SK-N-SH treated with all-trans-retinoic acid at 6 μM for 48 hours (cell line): ENCODE data around the gene GREM1.

ENCODE experiments used
- ESRRG ChIP-seq: fragments of 250-450 bp; sonication (Bioruptor Pico); IDR thresholded peaks from 2 replicates; pipeline ENCODE4 v1.6.1; 2021; ENCODE audit warnings: mild to moderate bottlenecking
- ISL1 ChIP-seq: fragments of 250-450 bp; sonication (Bioruptor Pico); IDR thresholded peaks from 2 replicates; pipeline ENCODE4 v2.1.2; 2022; ENCODE audit warnings: mild to moderate bottlenecking, moderate library complexity
- RARB ChIP-seq: fragments of 250-450 bp; sonication (Bioruptor Pico); IDR thresholded peaks from 2 replicates; pipeline ENCODE4 v1.8.0; 2021; ENCODE audit warnings: mild to moderate bottlenecking, moderate library complexity
- TOX ChIP-seq: fragments of 250-450 bp; sonication (Bioruptor Pico); IDR thresholded peaks from 2 replicates; pipeline ENCODE4 v1.8.0; 2021; ENCODE audit warnings: mild to moderate bottlenecking, moderate library complexity, borderline replicate concordance
- ZFP3 ChIP-seq: fragments of 250-450 bp; sonication (Bioruptor Pico); IDR thresholded peaks from 2 replicates; pipeline ENCODE4 v1.5.0; 2020; ENCODE audit warnings: mild to moderate bottlenecking, moderate library complexity
- ZFP30 ChIP-seq: fragments of 450-650 bp; formaldehyde crosslinking; IDR thresholded peaks from 2 replicates; pipeline ENCODE4 v1.5.0; 2022; ENCODE audit warnings: mild to moderate bottlenecking, moderate library complexity
- ZNF8 ChIP-seq: fragments of 450-650 bp; formaldehyde crosslinking; IDR thresholded peaks from 2 replicates; pipeline ENCODE4 v1.5.0; 2020; ENCODE audit warnings: mild to moderate bottlenecking, moderate library complexity
- TF ChIP-seq, protein P1 (sequence below): fragments of 250-450 bp; sonication (Bioruptor Pico); IDR thresholded peaks from 2 replicates; pipeline ENCODE4 v1.8.0; 2021; ENCODE audit warnings: low read depth, mild to moderate bottlenecking, moderate library complexity, borderline replicate concordance
- TF ChIP-seq, protein P2 (sequence below): fragments of 250-450 bp; sonication (Bioruptor Pico); IDR thresholded peaks from 2 replicates; pipeline ENCODE4 v1.8.0; 2020; ENCODE audit warnings: mild to moderate bottlenecking, moderate library complexity, borderline replicate concordance

DNA sequence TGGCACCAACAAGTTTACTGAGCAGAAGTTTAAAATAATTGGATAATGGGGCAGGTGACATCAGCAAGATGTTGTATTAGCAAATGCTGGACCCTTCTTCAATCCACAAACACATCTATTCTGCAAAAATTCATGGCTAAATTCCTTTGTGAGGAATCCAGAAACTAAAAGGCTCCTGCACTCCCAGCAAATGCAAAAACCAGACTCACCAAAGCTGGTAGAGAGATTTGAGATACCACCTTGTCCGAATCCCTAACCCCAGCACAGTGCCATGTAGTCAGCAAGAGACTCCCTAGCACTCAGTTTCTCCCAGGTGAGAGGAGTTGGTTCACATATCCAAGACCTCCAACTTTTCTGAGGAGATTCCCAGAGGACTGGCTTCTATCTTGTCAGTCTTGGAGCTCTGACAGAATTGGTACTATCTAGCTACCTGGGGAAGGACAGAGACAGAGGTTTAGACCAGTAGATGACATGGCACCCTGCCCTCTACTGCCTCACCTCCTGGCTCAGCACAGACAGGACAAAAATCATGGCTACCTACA lies 21.8 kb downstream of the GREM1 start:
- TF ChIP-seq, protein P1, sequence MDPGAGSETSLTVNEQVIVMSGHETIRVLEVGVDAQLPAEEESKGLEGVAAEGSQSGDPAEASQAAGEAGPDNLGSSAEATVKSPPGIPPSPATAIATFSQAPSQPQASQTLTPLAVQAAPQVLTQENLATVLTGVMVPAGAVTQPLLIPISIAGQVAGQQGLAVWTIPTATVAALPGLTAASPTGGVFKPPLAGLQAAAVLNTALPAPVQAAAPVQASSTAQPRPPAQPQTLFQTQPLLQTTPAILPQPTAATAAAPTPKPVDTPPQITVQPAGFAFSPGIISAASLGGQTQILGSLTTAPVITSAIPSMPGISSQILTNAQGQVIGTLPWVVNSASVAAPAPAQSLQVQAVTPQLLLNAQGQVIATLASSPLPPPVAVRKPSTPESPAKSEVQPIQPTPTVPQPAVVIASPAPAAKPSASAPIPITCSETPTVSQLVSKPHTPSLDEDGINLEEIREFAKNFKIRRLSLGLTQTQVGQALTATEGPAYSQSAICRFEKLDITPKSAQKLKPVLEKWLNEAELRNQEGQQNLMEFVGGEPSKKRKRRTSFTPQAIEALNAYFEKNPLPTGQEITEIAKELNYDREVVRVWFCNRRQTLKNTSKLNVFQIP: no peak
- TF ChIP-seq ISL1 (no peak), RARB (CRISPR knock-in tag) (no peak), ZFP3 (CRISPR knock-in tag) (no peak), ESRRG (CRISPR knock-in tag) (no peak), ZFP30 (CRISPR knock-in tag) (no peak), ZNF8 (no peak), TOX (CRISPR knock-in tag) (no peak)
- TF ChIP-seq, protein P2, sequence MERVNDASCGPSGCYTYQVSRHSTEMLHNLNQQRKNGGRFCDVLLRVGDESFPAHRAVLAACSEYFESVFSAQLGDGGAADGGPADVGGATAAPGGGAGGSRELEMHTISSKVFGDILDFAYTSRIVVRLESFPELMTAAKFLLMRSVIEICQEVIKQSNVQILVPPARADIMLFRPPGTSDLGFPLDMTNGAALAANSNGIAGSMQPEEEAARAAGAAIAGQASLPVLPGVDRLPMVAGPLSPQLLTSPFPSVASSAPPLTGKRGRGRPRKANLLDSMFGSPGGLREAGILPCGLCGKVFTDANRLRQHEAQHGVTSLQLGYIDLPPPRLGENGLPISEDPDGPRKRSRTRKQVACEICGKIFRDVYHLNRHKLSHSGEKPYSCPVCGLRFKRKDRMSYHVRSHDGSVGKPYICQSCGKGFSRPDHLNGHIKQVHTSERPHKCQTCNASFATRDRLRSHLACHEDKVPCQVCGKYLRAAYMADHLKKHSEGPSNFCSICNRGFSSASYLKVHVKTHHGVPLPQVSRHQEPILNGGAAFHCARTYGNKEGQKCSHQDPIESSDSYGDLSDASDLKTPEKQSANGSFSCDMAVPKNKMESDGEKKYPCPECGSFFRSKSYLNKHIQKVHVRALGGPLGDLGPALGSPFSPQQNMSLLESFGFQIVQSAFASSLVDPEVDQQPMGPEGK (CRISPR knock-in tag): no peak
